ENCODE data around the gene CALHM2. TPM values are rescaled to one million over a fixed set of nuclear protein-coding genes. Genes with fewer than 3 reads are reported as not detected.

The CALHM2 gene
- total and polyA plus RNA-seq, 7 experiments from 2014 or later, result 2.0 to 67.2 (median 19.2) TPM

DNA sequence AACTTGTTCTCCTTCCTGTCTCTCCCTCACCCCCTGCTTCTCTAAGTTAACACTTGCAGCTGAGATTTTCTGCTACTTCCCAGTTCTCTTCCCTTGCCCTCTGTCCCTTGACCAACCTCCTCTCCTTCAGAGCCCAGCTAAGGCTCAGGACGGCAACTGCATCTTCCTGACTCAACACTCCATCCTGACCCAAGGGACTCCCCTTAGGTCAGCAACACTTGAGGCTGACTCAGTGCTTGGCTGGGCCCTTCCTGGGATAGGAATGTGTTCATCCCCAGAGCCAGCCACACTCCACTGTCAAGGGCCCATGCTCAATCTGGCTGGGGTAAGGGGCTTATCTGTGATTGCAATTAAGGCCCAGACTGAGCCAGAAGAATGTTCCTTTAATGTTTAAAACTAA lies 3.4 kb downstream of the CALHM2 start:
- CTCF ChIA-PET, result no interaction called here
- H3K36me3 Mint-ChIP-seq, result peaks cover 4 to 37% (median 9%) of the 10 kb centered on the region in 5 donors
- peaks cover 0 to 54% (median 8%) of the 10 kb centered on the region in 3 experiments for H3K36me3 ChIP-seq (ENCODE audit: control insufficient read depth in 2 of 3, insufficient read depth in 3 of 3, low read length in 3 of 3)

GRCh38 chr10:103447187-103447586 lies 5.0 kb downstream of the CALHM2 start:
- intact Hi-C loops (cut with micrococcal nuclease), result no loop called here
- H3K4me3 Mint-ChIP-seq, result no peak overlapping the region
- H3K4me1 Mint-ChIP-seq, result peaks cover 27 to 48% (median 37%) of the 10 kb centered on the region in 7 donors

More for the DNA sequence above, 3.4 kb downstream of the CALHM2 start:
- peak overlapping the region in 5 of 10 donors; percentile 3 to 97 (median 79) for H3K4me3 Mint-ChIP-seq
- Histone ChIP-seq H3K4me3 (ENCODE audit: low read length) (no peak overlapping the region), H3K9me3 (ENCODE audit: control insufficient read depth in 2 of 3, low read length in 3 of 3) (no peaks in the 10 kb centered on the region), H3K4me1 (ENCODE audit: control insufficient read depth in 2 of 2, insufficient read depth in 2 of 2, low read length in 2 of 2) (peaks cover 18 to 30% of the 10 kb centered on the region in 2 donors), H3K27me3 (ENCODE audit: control insufficient read depth in 2 of 2, insufficient read depth in 2 of 2, low read length in 2 of 2) (no peaks in the 10 kb centered on the region), H3K27ac (ENCODE audit: low read depth, low read length) (peak overlapping the region; percentile 9)
- no peak for ATAC-seq
- H3K27ac Mint-ChIP-seq, result peak overlapping the region; percentile 41 to 93 (median 74)
- no peaks in the 10 kb centered on the region for H3K27me3 Mint-ChIP-seq
- peaks cover 27 to 61% (median 45%) of the 10 kb centered on the region in 7 donors for H3K4me1 Mint-ChIP-seq
- POLR2A ChIA-PET, result no interaction called here
- intact Hi-C loops (cut with micrococcal nuclease), result no loop called here
- DNase-seq, result no peak
- H3K9me3 Mint-ChIP-seq, result peaks cover 0 to 1% (median 0%) of the 10 kb centered on the region in 11 donors

GRCh38 chr10:103445767-103446567 lies 6.2 kb downstream of the CALHM2 start:
- Mint-ChIP-seq H3K36me3 (peaks cover 8 to 40% (median 16%) of the 10 kb centered on the region in 5 donors), H3K27ac (peak overlapping the region in 5 of 9 donors; percentile 2 to 33 (median 31)), H3K27me3 (no peaks in the 10 kb centered on the region), H3K4me3 (no peak overlapping the region), H3K9me3 (peaks cover 0 to 1% (median 0%) of the 10 kb centered on the region in 11 donors), H3K4me1 (peaks cover 26 to 43% (median 29%) of the 10 kb centered on the region in 7 donors)
- Histone ChIP-seq H3K4me1 (ENCODE audit: control insufficient read depth in 2 of 2, insufficient read depth in 2 of 2, low read length in 2 of 2) (peaks cover 12 to 23% of the 10 kb centered on the region in 2 donors), H3K4me3 (ENCODE audit: low read length) (no peak overlapping the region), H3K27me3 (ENCODE audit: control insufficient read depth in 2 of 2, insufficient read depth in 2 of 2, low read length in 2 of 2) (no peaks in the 10 kb centered on the region), H3K36me3 (ENCODE audit: control insufficient read depth in 2 of 3, insufficient read depth in 3 of 3, low read length in 3 of 3) (peaks cover 0 to 80% (median 8%) of the 10 kb centered on the region in 3 experiments), H3K27ac (ENCODE audit: low read depth, low read length) (no peak overlapping the region), H3K9me3 (ENCODE audit: control insufficient read depth in 2 of 3, low read length in 3 of 3) (no peaks in the 10 kb centered on the region)
- DNase-seq (no peak), ATAC-seq (no peak)
- intact Hi-C loops (cut with micrococcal nuclease), result no loop called here
- POLR2A ChIA-PET, result no interaction called here
- CTCF ChIA-PET, result no interaction called here

More at GRCh38 chr10:103447187-103447586, 5.0 kb downstream of the CALHM2 start:
- H3K4me3 ChIP-seq (ENCODE audit: low read length), result no peak overlapping the region
- H3K9me3 ChIP-seq (ENCODE audit: control insufficient read depth in 2 of 3, low read length in 3 of 3), result no peaks in the 10 kb centered on the region
- ATAC-seq (no peak), DNase-seq (no peak)
- H3K27me3 Mint-ChIP-seq, result no peaks in the 10 kb centered on the region
- H3K27me3 ChIP-seq (ENCODE audit: control insufficient read depth in 2 of 2, insufficient read depth in 2 of 2, low read length in 2 of 2), result no peaks in the 10 kb centered on the region
- peaks cover 0 to 70% (median 8%) of the 10 kb centered on the region in 3 experiments for H3K36me3 ChIP-seq (ENCODE audit: control insufficient read depth in 2 of 3, insufficient read depth in 3 of 3, low read length in 3 of 3)
- ChIA-PET CTCF (no interaction called here), POLR2A (no interaction called here)
- H3K4me1 ChIP-seq (ENCODE audit: control insufficient read depth in 2 of 2, insufficient read depth in 2 of 2, low read length in 2 of 2), result peaks cover 18 to 23% of the 10 kb centered on the region in 2 donors
- no peak overlapping the region for H3K27ac ChIP-seq (ENCODE audit: low read depth, low read length)
- peaks cover 0 to 1% (median 0%) of the 10 kb centered on the region in 11 donors for H3K9me3 Mint-ChIP-seq
- peak overlapping the region in 3 of 9 donors; percentile 21 to 65 (median 50) for H3K27ac Mint-ChIP-seq
- H3K36me3 Mint-ChIP-seq, result peaks cover 8 to 41% (median 13%) of the 10 kb centered on the region in 5 donors

GRCh38 chr10:103445366-103445765 lies 6.8 kb downstream of the CALHM2 start:
- no peak for DNase-seq
- H3K4me1 ChIP-seq (ENCODE audit: control insufficient read depth in 2 of 2, insufficient read depth in 2 of 2, low read length in 2 of 2), result peaks cover 6 to 18% of the 10 kb centered on the region in 2 donors
- H3K36me3 ChIP-seq (ENCODE audit: control insufficient read depth in 2 of 3, insufficient read depth in 3 of 3, low read length in 3 of 3), result peaks cover 0 to 86% (median 8%) of the 10 kb centered on the region in 3 experiments
- peak overlapping the region in 1 of 9 donors; percentile 43 for H3K27ac Mint-ChIP-seq
- no peak overlapping the region for H3K4me3 ChIP-seq (ENCODE audit: low read length)
- H3K9me3 Mint-ChIP-seq, result peaks cover 0 to 1% (median 0%) of the 10 kb centered on the region in 11 donors
- no peaks in the 10 kb centered on the region for H3K9me3 ChIP-seq (ENCODE audit: control insufficient read depth in 2 of 3, low read length in 3 of 3)
- peaks cover 9 to 44% (median 16%) of the 10 kb centered on the region in 5 donors for H3K36me3 Mint-ChIP-seq
- intact Hi-C loops (cut with micrococcal nuclease), result no loop called here
- POLR2A ChIA-PET, result no interaction called here
- H3K4me3 Mint-ChIP-seq, result no peak overlapping the region
- H3K27me3 ChIP-seq (ENCODE audit: control insufficient read depth in 2 of 2, insufficient read depth in 2 of 2, low read length in 2 of 2), result no peaks in the 10 kb centered on the region
- CTCF ChIA-PET, result no interaction called here
- peaks cover 20 to 37% (median 23%) of the 10 kb centered on the region in 7 donors for H3K4me1 Mint-ChIP-seq
- no peak for ATAC-seq
- H3K27ac ChIP-seq (ENCODE audit: low read depth, low read length), result no peak overlapping the region
- H3K27me3 Mint-ChIP-seq, result no peaks in the 10 kb centered on the region

DNA sequence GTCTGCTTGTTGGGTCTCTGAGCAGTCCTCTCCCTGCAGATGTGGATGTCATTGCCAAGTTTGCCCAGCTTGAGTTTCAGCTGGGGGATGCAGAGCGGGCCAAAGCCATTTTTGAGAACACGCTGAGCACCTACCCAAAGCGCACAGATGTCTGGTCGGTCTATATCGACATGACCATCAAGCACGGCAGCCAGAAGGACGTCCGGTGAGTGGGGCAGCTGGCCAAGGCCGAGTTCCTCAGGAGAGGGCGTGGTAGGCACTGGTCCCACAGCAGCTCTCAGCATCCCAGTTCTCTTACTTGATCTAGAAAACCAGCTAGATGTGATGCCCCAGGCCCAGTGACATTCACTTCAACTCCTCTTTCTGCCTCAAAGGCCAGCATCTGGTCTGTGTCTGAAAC lies 7.7 kb downstream of the CALHM2 start:
- POLR2A ChIA-PET, result no interaction called here

GRCh38 chr10:103443475-103444185 lies 8.5 kb downstream of the CALHM2 start:
- no peak overlapping the region for H3K4me3 Mint-ChIP-seq
- Histone ChIP-seq H3K27ac (ENCODE audit: low read depth, low read length) (no peak overlapping the region), H3K4me3 (ENCODE audit: low read length) (no peak overlapping the region), H3K36me3 (ENCODE audit: control insufficient read depth in 2 of 3, insufficient read depth in 3 of 3, low read length in 3 of 3) (peaks cover 0 to 91% (median 10%) of the 10 kb centered on the region in 3 experiments), H3K27me3 (ENCODE audit: control insufficient read depth in 2 of 2, insufficient read depth in 2 of 2, low read length in 2 of 2) (no peaks in the 10 kb centered on the region), H3K9me3 (ENCODE audit: control insufficient read depth in 2 of 3, low read length in 3 of 3) (no peaks in the 10 kb centered on the region), H3K4me1 (ENCODE audit: control insufficient read depth in 2 of 2, insufficient read depth in 2 of 2, low read length in 2 of 2) (peaks cover 0 to under 1% of the 10 kb centered on the region in 2 donors)
- H3K36me3 Mint-ChIP-seq, result peaks cover 18 to 55% (median 20%) of the 10 kb centered on the region in 5 donors
- intact Hi-C loops (cut with micrococcal nuclease), result no loop called here
- peak overlapping the region in 4 of 9 donors; percentile 32 to 57 (median 50) for H3K27ac Mint-ChIP-seq
- ChIA-PET CTCF (no interaction called here), POLR2A (interaction anchor here (0.6 kb wide), 1 partner anchor 117 kb away, joined by 4 read pairs; no protein-coding TSS in a partner anchor)
- peaks cover 0 to 1% (median 0%) of the 10 kb centered on the region in 11 donors for H3K9me3 Mint-ChIP-seq
- peaks cover 2 to 21% (median 7%) of the 10 kb centered on the region in 7 donors for H3K4me1 Mint-ChIP-seq
- ATAC-seq (no peak), DNase-seq (no peak)
- H3K27me3 Mint-ChIP-seq, result no peaks in the 10 kb centered on the region

More for the DNA sequence above, 7.7 kb downstream of the CALHM2 start:
- Mint-ChIP-seq H3K27ac (no peak overlapping the region), H3K4me3 (no peak overlapping the region), H3K27me3 (no peaks in the 10 kb centered on the region), H3K4me1 (peaks cover 11 to 29% (median 15%) of the 10 kb centered on the region in 7 donors), H3K36me3 (peaks cover 17 to 52% (median 20%) of the 10 kb centered on the region in 5 donors), H3K9me3 (peaks cover 0 to 1% (median 0%) of the 10 kb centered on the region in 11 donors)
- Histone ChIP-seq H3K4me3 (ENCODE audit: low read length) (no peak overlapping the region), H3K27ac (ENCODE audit: low read depth, low read length) (no peak overlapping the region), H3K27me3 (ENCODE audit: control insufficient read depth in 2 of 2, insufficient read depth in 2 of 2, low read length in 2 of 2) (no peaks in the 10 kb centered on the region), H3K4me1 (ENCODE audit: control insufficient read depth in 2 of 2, insufficient read depth in 2 of 2, low read length in 2 of 2) (peaks cover 1 to 9% of the 10 kb centered on the region in 2 donors), H3K36me3 (ENCODE audit: control insufficient read depth in 2 of 3, insufficient read depth in 3 of 3, low read length in 3 of 3) (peaks cover 0 to 88% (median 8%) of the 10 kb centered on the region in 3 experiments), H3K9me3 (ENCODE audit: control insufficient read depth in 2 of 3, low read length in 3 of 3) (no peaks in the 10 kb centered on the region)
- ATAC-seq (no peak), DNase-seq (no peak)
- CTCF ChIA-PET, result no interaction called here
- intact Hi-C loops (cut with micrococcal nuclease), result no loop called here

Measured in naive thymus-derived CD4-positive, alpha-beta T cell (primary cell).